HepG2 (cell line): ENCODE measurements around the gene DPP3. TPM values are rescaled to one million over a fixed set of nuclear protein-coding genes. Genes with fewer than 3 reads are reported as not detected.

Experiments used
- CENPX ChIP-seq: sonication (generic); formaldehyde crosslinking; IDR thresholded peaks from 2 replicates; pipeline ENCODE4 v1.9.0; 2021; ENCODE audit warnings: mild to moderate bottlenecking, missing genetic modification reagents, moderate library complexity
- DNMT3B ChIP-seq: conservative IDR thresholded peaks from 2 replicates; pipeline ENCODE4 v1.6.1; 2016; ENCODE audit warnings: missing biosample characterization, control low read depth
- GABPB1 ChIP-seq: IDR thresholded peaks from 2 replicates; pipeline ENCODE4 v1.6.1; 2016; ENCODE audit warnings: mild to moderate bottlenecking, missing genetic modification reagents, moderate library complexity, missing compliant biosample characterization
- JDP2 ChIP-seq: sonication (generic); formaldehyde crosslinking; IDR thresholded peaks from 2 replicates; pipeline ENCODE4 v1.8.1; 2022; ENCODE audit warnings: missing genetic modification reagents, borderline replicate concordance
- KAT2B ChIP-seq: fragments of 150-350 bp; IDR thresholded peaks from 2 replicates; pipeline ENCODE4 v1.6.1; 2014; ENCODE audit warnings: low read depth, low read length, borderline replicate concordance
- KDM5A ChIP-seq: fragments of 200-600 bp; sonication (generic); IDR thresholded peaks from 2 replicates; pipeline ENCODE4 v1.7.0; 2018; ENCODE audit warnings: antibody characterized with exemption, mild to moderate bottlenecking, low read length, borderline replicate concordance
- ONECUT2 ChIP-seq: sonication (generic); formaldehyde crosslinking; IDR thresholded peaks from 2 replicates; pipeline ENCODE4 v1.4.0; 2020; ENCODE audit warnings: missing genetic modification reagents
- PHF21A ChIP-seq: sonication (generic); formaldehyde crosslinking; IDR thresholded peaks from 2 replicates; pipeline ENCODE4 v1.5.0; 2020; ENCODE audit warnings: mild to moderate bottlenecking, missing genetic modification reagents
- RARA ChIP-seq: IDR thresholded peaks from 2 replicates; pipeline ENCODE4 v1.6.1; 2016; ENCODE audit warnings: missing genetic modification reagents, missing compliant biosample characterization
- RXRB ChIP-seq: IDR thresholded peaks from 2 replicates; pipeline ENCODE4 v1.6.1; 2016; ENCODE audit warnings: borderline replicate concordance, missing genetic modification reagents, missing compliant biosample characterization
- SMAD9 ChIP-seq: sonication (generic); formaldehyde crosslinking; IDR thresholded peaks from 2 replicates; pipeline ENCODE4 v1.5.1; 2020; ENCODE audit warnings: mild to moderate bottlenecking, missing genetic modification reagents
- YEATS4 ChIP-seq: sonication (generic); formaldehyde crosslinking; IDR thresholded peaks from 2 replicates; pipeline ENCODE4 v1.4.0; 2020; ENCODE audit warnings: missing genetic modification reagents, borderline replicate concordance
- ZMYM2 ChIP-seq: sonication (generic); formaldehyde crosslinking; IDR thresholded peaks from 2 replicates; pipeline ENCODE4 v1.8.0; 2022; ENCODE audit warnings: mild to moderate bottlenecking, missing genetic modification reagents
- ZNF224 ChIP-seq: sonication (generic); formaldehyde crosslinking; IDR thresholded peaks from 2 replicates; pipeline ENCODE4 v1.5.0; 2020; ENCODE audit warnings: mild to moderate bottlenecking, missing genetic modification reagents
- ZNF280D ChIP-seq: sonication (generic); formaldehyde crosslinking; IDR thresholded peaks from 2 replicates; pipeline ENCODE4 v1.5.1; 2020; ENCODE audit warnings: mild to moderate bottlenecking, missing genetic modification reagents
- ZNF317 ChIP-seq: sonication (generic); formaldehyde crosslinking; IDR thresholded peaks from 2 replicates; pipeline ENCODE4 v1.5.0; 2020; ENCODE audit warnings: mild to moderate bottlenecking, missing genetic modification reagents
- ZNF414 ChIP-seq: sonication (generic); formaldehyde crosslinking; IDR thresholded peaks from 2 replicates; pipeline ENCODE4 v1.5.0; 2020; ENCODE audit warnings: missing genetic modification reagents
- ZNF563 ChIP-seq: sonication (generic); formaldehyde crosslinking; IDR thresholded peaks from 2 replicates; pipeline ENCODE4 v1.8.0; 2022; ENCODE audit warnings: mild to moderate bottlenecking, moderate library complexity, missing genetic modification reagents
- ZNF776 ChIP-seq: sonication (generic); formaldehyde crosslinking; IDR thresholded peaks from 2 replicates; pipeline ENCODE4 v1.4.0; 2020; ENCODE audit warnings: mild to moderate bottlenecking, missing genetic modification reagents
- polyA plus RNA-seq, 8 experiments: library from polyadenylated mRNA; depleted of rRNA in 3 of 8; stranded (reverse) in 7 of 8; unstranded in 1 of 8; fragments of >200 nt; fragmentation: Illumina TruSeq in 4 of 8; extraction: Trizol in 4 of 8; gene quantifications; 2 replicates each; pipeline versions ENCODE4 v1.2.1 to v1.2.3, GENCODE V29; 2011 to 2016; ENCODE audit warnings: low read depth in 4 of 8, missing spikeins in 1 of 8, mixed read lengths in 1 of 8; ENCODE audit not compliant: insufficient read depth in 1 of 8
- total RNA-seq, 5 experiments: library from RNA; depleted of rRNA; stranded (reverse); fragments of >200 nt; fragmentation: Illumina TruSeq; extraction: Trizol; gene quantifications; 2 replicates each; pipeline ENCODE4 v1.2.3, GENCODE V29; 2016; ENCODE audit warnings: low read depth in 1 of 5
- TF ChIP-seq, protein P1 (sequence below): sonication (generic); formaldehyde crosslinking; IDR thresholded peaks from 2 replicates; pipeline ENCODE4 v1.4.0; 2020; ENCODE audit warnings: missing genetic modification reagents, borderline replicate concordance
- TF ChIP-seq, protein P2 (sequence below): sonication (generic); formaldehyde crosslinking; IDR thresholded peaks from 2 replicates; pipeline ENCODE4 v1.5.1; 2020; ENCODE audit warnings: missing genetic modification reagents, mild to moderate bottlenecking, borderline replicate concordance

Gene DPP3
- total and polyA plus RNA-seq, 2 of the 13 experiments (the other 11 are each of a cell fraction or from before 2014, with no cell fraction given): 38.4 to 59.8 TPM

GRCh38 chr11:66480117-66480938 is at the start of gene DPP3 (continued):
- TF ChIP-seq, protein P1, sequence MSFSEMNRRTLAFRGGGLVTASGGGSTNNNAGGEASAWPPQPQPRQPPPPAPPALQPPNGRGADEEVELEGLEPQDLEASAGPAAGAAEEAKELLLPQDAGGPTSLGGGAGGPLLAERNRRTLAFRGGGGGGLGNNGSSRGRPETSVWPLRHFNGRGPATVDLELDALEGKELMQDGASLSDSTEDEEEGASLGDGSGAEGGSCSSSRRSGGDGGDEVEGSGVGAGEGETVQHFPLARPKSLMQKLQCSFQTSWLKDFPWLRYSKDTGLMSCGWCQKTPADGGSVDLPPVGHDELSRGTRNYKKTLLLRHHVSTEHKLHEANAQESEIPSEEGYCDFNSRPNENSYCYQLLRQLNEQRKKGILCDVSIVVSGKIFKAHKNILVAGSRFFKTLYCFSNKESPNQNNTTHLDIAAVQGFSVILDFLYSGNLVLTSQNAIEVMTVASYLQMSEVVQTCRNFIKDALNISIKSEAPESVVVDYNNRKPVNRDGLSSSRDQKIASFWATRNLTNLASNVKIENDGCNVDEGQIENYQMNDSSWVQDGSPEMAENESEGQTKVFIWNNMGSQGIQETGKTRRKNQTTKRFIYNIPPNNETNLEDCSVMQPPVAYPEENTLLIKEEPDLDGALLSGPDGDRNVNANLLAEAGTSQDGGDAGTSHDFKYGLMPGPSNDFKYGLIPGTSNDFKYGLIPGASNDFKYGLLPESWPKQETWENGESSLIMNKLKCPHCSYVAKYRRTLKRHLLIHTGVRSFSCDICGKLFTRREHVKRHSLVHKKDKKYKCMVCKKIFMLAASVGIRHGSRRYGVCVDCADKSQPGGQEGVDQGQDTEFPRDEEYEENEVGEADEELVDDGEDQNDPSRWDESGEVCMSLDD (CRISPR knock-in tag): peak; percentile 76; the same call in 1 of the 2 replicates
- TF ChIP-seq ZNF414 (0 out of 2 replicates have a peak, but pooled peaks have one; percentile 48), ZNF776 (CRISPR knock-in tag) (no peak; the same call in 1 of the 2 replicates), ZNF317 (CRISPR knock-in tag) (no peak), ZNF224 (CRISPR knock-in tag) (no peak), JDP2 (no peak), ZNF280D (CRISPR knock-in tag) (no peak; the same call in 1 of the 2 replicates), PHF21A (CRISPR knock-in tag) (peak; percentile 79), DNMT3B (0 out of 2 replicates have a peak, but pooled peaks have one; percentile 32), ZNF563 (CRISPR knock-in tag) (peak; percentile 87; the same call in 1 of the 2 replicates), KDM5A (peak; percentile 75; the same call in 1 of the 2 replicates), KAT2B (no peak), GABPB1 (CRISPR knock-in tag) (peak; percentile 97), ZMYM2 (CRISPR knock-in tag) (peak; percentile 42; the same call in 1 of the 2 replicates), ONECUT2 (CRISPR knock-in tag) (no peak), RARA (CRISPR knock-in tag) (0 out of 2 replicates have a peak, but pooled peaks have one; percentile 29), SMAD9 (CRISPR knock-in tag) (no peak), RXRB (peak; percentile 8; the same call in 1 of the 2 replicates), YEATS4 (CRISPR knock-in tag) (peak; percentile 73; the same call in 1 of the 2 replicates), CENPX (CRISPR knock-in tag) (no peak)
- TF ChIP-seq, protein P2, sequence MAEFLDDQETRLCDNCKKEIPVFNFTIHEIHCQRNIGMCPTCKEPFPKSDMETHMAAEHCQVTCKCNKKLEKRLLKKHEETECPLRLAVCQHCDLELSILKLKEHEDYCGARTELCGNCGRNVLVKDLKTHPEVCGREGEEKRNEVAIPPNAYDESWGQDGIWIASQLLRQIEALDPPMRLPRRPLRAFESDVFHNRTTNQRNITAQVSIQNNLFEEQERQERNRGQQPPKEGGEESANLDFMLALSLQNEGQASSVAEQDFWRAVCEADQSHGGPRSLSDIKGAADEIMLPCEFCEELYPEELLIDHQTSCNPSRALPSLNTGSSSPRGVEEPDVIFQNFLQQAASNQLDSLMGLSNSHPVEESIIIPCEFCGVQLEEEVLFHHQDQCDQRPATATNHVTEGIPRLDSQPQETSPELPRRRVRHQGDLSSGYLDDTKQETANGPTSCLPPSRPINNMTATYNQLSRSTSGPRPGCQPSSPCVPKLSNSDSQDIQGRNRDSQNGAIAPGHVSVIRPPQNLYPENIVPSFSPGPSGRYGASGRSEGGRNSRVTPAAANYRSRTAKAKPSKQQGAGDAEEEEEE (CRISPR knock-in tag): no peak
